Astrocyte of the cerebellum (primary cell): Measurements from ENCODE around the gene HOXB8.

Experiments used
- DNase-seq: peaks from one replicate; pipeline ENCODE4 v3.0.0-alpha.2; 2011; ENCODE audit warnings: low read depth
- H3K4me3 ChIP-seq: 2 replicates; pipeline ENCODE4 v1.5.1; 2011; ENCODE audit warnings: mild to moderate bottlenecking, low read depth, low read length, moderate library complexity
- CTCF ChIP-seq: IDR thresholded peaks from 2 replicates; pipeline ENCODE4 v1.5.1; 2012; ENCODE audit warnings: low read length, low read depth, moderate library complexity, mild to moderate bottlenecking; ENCODE audit errors: missing control alignments
- in situ Hi-C: cut with HindIII; loops from 2 replicates; pipeline ENCODE4 v1.10.0; 2017; ENCODE audit warnings: low sequenced_read_pairs

The HOXB8 gene

GRCh38 chr17:48590607-48591161 lies 24.4 kb downstream of the HOXB8 start:
- H3K4me3 ChIP-seq: no peak overlapping the region
- in situ Hi-C loops: loop anchor here (5.0 kb wide), 1 partner anchor 243 kb away; no protein-coding TSS in a partner anchor
- TF ChIP-seq CTCF: no peak
- no peak for DNase-seq

GRCh38 chr17:48589831-48590606 lies 25.1 kb downstream of the HOXB8 start, which contains the start of gene HOXB3:
HOXB3 (minus strand) TSS chr17:48590241; CDS start chr17:48552474, 37,767 bp downstream.
- no peak for DNase-seq

GRCh38 chr17:48589060-48589830 lies 25.8 kb downstream of the HOXB8 start:
- peak overlapping the region; percentile 7 for H3K4me3 ChIP-seq
- in situ Hi-C loops: no loop called here
- no peak for TF ChIP-seq CTCF
- no peak for DNase-seq

More at GRCh38 chr17:48589831-48590606, 25.1 kb downstream of the HOXB8 start, which contains the start of gene HOXB3:
- no peak for TF ChIP-seq CTCF
- in situ Hi-C loops: loop anchor here (5.0 kb wide), 1 partner anchor 243 kb away; no protein-coding TSS in a partner anchor
- H3K4me3 ChIP-seq: peak within 1 kb of the TSS; percentile 7

GRCh38 chr17:48588528-48588927 lies 26.6 kb downstream of the HOXB8 start:
- DNase-seq: no peak
- H3K4me3 ChIP-seq: no peak overlapping the region
- TF ChIP-seq CTCF: no peak
- in situ Hi-C loops: no loop called here

- no peak for TF ChIP-seq CTCF
- H3K4me3 ChIP-seq: no peak overlapping the region
- in situ Hi-C loops: no loop called here
Measured at GRCh38 chr17:48588074-48588415, 27.0 kb downstream of the HOXB8 start.

GRCh38 chr17:48587276-48588073 lies 27.6 kb downstream of the HOXB8 start:
- in situ Hi-C loops: no loop called here
- no peak overlapping the region for H3K4me3 ChIP-seq
- TF ChIP-seq CTCF: no peak
- DNase-seq: no peak

More at GRCh38 chr17:48588074-48588415, 27.0 kb downstream of the HOXB8 start:
- DNase-seq: no peak
